HG03432 (cell line): ENCODE measurements around the gene RNF222.
"Not testable (repeated sequence)": the region's sequence is repeated elsewhere in the genome, so short reads cannot be mapped to it uniquely, and the experiment has no call there.

Experiments
- ATAC-seq: cut with Tn5 transposase; IDR thresholded peaks from one replicate; pipeline ENCODE4 v1.9.1; 2021; ENCODE audit warnings: mild to moderate bottlenecking, moderate library complexity; ENCODE audit not compliant: unreplicated experiment

The RNF222 gene

DNA sequence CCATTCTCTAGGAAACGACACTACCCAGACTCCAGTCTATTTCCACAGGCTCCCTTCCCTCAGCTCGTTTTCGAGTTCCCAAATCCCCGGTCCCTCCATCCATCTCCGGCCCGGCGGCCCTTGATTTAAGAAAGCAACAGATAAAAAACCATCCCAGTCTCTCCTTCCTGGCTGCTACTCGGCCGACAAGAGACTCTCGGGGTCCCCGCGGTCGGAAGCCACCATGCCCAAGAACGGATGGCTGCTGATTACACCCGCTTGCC, 14.8 kb downstream of the RNF222 start:
- ATAC-seq = peak; percentile 1

DNA sequence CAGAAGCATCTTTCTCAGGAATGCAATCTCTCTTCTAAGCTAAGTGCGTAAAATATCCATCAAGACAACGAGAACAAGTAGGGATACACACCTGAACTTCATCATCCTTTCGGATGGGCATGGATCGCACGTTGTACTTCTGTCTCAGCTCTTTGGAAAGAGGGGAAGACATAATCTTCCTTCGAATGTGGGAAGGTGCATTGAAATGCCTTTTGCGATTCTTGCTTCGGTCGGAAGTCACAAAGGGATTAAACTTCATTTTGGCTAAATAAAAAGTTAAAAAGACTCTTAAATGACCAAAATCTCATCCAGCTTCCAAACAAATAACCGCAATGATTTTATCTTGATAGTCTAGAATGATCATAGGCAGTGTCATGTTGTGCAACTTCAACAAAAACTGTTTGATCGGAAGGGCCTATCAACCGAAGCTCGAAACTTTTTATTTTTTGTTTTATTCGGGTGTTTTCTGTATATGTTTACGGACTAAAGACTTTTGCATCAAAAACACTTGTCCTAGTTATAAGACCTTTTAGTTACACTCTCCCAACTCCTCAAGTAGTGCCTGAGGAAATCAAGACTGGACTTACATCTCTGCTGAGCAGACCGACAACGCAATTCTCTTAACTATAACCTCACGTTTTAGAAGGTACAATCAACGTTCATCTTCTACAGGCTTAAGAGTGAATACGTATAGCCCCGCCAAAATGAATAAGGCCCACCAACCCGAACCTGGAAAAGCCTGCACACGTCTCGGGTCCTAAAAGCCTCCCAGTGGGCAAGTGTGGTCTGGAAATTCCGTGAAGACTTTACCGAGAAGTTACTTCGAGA, 15.4 kb downstream of the RNF222 start:
- no peak for ATAC-seq

DNA sequence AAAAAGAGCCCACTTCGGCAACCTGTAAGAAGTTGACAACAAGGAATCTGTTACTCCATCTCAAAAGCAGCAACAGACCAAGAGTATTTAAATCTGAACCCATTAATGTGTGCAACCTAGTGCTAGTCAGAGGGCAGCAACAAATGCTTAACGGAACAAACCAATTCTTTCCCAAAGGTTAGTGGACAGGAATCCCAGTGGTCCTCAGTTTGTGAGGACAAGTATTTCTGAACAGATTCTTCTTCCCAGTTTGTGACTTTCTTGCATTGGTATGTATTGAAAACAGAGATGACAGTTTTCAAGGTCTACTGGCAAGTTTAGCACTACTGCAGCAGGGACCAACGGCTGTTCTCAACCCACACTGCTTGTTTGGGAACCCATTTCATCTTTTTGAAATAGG, 17.6 kb downstream of the RNF222 start:
- no peak for ATAC-seq

DNA sequence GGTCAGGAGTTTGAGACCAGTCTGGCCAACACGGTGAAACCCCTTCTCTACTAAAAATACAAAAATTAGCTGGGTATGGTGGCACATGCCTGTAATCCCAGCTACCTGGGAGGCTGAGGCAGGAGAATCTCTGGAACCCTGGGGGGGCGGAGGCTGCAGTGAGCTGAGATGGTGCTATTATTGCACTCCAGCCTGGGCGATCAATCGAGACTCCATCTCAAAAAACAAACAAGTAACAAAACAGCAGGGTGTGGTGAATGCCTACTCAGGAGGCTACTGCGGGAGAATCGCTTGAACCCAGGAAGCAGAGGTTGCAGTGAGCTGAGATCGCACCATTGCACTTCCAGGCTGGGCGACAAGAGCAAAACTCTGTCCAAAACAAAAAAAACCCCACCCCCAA, 19.5 kb downstream of the RNF222 start:
- not testable (repeated sequence) for ATAC-seq

GRCh38 chr17:8377422-8377821, 20.2 kb downstream of the RNF222 start:
- no peak for ATAC-seq

DNA sequence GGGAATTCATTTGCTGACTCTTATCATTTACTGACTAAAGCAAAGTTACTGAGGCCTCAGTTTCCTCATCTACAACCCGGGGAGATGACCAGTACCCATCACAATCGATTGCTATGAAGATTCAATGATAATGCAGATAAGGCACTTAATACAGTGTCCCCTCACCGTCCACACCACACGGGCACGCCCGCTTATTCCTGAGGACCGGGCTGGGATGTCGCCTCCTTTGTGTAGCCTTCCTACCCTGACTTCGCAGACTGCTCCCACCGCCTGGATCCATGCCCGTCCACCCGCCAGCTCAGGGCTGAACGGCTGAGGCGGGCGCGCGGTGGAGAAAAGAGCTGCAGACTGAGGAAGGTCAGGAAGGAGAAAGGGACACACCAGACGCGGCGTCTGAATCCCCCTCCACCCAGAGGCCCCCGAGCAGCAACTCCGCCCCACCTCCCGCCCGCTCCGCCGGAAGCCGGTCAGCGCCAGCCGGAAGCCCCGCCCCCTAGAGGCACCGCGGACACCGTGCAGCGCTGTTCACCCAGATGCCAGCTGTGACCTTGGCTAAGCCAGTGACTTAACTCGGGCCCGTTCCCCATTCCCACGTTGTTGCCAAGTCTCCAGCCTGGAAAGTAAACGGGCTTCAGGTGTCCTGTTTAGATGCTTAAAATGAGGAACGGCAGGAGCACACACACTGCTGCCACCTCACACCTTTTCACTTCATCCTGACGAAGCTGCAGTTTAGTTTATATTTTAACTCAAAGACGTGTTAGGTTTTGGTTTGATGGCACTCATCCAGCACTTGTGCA, 21.2 kb downstream of the RNF222 start, which contains the start of gene KRABD2:
KRABD2 (minus strand) TSS at position 434 of the 797 bp plus-strand sequence.
- peak; percentile 95 for ATAC-seq

GRCh38 chr17:8375738-8376259, 21.8 kb downstream of the RNF222 start:
- no peak for ATAC-seq

- not testable (repeated sequence) for ATAC-seq
Measured at GRCh38 chr17:8373856-8374255, 23.8 kb downstream of the RNF222 start.

GRCh38 chr17:8372422-8372821, 25.2 kb downstream of the RNF222 start:
- no peak for ATAC-seq

DNA sequence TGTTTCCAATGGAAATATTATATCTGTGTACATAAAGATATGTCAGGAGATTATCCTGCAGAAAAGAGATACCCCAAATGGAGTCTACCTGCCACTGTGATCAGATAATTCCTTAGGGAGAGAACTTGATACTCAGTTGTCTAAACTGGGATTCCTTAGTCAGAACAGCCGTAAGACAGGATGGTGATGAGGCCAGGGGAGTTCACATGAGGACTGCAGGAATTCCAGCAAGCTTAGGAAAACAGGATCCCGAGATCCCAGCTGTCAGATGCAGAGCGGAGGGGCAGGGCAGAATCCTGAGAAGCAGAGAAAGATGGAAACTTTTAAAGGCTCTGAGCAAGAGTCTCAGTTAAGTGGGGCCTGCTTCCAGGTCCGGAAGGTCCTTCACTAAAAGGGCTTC, 25.8 kb downstream of the RNF222 start:
- ATAC-seq = no peak

DNA sequence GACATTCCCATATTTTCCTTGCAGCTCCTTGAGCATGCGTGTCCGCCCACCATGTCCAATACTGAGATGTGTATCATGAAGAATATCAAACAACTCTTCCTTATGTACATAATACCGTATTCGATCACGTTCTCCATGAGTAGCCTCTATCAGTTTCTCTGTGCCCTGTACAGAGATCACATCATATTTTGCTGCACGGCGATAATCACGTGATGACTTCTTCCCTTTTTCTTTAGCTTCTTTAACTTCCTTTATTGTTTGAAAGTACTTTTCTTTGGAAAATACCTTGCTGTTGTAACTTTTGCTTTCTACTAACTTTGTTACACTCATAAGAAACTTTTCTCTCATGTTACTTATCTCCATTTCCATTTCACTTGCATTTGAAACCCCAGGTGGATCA, 27.7 kb downstream of the RNF222 start:
- ATAC-seq = no peak

GRCh38 chr17:8368193-8368592, 29.4 kb downstream of the RNF222 start:
- no peak for ATAC-seq

DNA sequence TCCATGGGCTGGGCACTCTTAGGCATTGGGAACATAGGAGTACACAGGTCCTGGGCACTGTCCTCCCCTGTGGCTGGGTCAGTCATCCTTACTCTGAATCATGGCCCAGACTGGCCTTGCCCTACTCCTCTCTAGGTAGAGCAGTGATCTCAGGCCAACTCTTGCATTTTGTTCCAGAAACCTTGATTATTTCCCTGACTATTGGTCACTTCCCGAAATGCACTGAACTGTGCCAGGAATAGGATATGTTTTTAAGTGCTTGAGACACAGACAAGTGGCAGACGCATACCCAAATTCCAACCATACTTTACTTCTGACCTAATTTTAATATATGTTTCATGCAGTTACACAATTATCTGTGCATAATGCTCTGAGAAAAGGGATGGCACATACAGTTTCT, 31.4 kb downstream of the RNF222 start:
- no peak for ATAC-seq

DNA sequence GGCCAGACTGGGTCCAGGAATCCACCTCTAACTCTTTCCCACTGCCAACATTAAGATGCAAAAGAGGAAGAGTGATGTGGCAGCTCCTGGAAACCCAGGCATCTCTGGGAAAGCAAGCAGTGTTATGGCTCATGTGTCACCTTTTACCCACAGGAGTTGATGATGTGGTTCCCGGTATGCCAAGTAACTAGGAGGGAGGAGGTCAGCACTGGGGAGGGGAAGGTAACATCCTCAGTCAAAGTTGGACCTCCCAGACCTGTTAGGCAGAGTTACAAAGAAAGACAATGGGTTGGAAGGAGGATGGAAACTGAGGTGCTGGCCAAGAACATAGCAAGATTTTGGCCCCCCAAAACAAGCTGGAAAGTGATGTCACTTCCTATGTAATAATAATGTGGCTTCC, 32.5 kb downstream of the RNF222 start:
- no peak for ATAC-seq

DNA sequence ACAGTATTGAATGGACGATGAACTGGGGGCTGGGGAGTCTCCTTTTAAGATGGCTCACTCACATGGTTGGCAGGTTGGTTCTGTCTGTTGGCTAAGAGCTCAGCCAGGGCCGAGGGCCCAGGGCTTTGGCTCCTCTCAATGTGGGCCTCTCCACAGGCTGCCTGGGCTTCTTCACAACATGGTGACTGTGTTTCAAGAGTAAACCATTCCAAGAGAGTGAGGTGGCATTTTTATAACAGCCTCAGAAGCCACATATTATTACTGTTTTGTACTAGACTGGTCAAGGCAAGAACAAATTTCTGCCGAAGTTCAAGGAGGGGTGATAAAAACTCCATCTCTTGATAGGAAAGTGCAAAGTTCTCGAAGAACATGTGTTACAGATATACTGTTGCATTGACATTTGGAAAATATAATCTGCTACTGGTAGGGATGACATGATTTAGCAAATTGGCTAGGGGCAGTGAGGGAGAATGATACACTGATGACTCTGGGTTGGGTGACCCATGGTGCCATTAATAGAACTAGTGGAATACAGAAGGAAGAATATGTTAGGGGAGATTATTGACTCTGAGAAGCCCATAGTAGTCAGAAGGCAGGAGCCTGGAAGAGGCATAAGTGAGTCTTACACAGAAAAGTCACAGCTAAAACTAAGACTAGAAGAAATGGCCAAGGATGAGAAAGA, 34.8 kb downstream of the RNF222 start:
- no peak for ATAC-seq

- ATAC-seq = no peak
Measured at GRCh38 chr17:8360751-8361150, 36.9 kb downstream of the RNF222 start.

GRCh38 chr17:8360260-8360659, 37.4 kb downstream of the RNF222 start:
- no peak for ATAC-seq

DNA sequence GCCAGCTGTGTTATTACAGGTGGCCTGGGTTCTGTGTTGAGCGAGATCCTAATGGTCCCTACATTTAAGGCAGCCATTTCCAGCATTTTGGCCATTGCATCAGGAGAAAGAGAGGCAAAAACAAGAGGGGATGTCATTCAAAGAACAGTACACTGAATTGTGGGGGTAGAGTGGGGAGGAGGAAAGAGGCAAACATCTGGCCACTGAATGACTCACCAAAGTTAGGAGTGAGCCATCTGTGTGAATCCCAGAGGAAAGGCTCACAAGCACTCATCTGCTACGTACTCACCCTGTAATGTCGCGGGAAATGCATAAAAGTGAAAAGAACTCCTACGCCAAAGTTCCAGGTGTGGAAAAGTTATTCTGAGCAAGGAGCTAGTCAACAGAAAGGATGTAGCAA, 37.9 kb downstream of the RNF222 start:
- ATAC-seq = no peak

GRCh38 chr17:8357910-8358309, 39.7 kb downstream of the RNF222 start:
- no peak for ATAC-seq

DNA sequence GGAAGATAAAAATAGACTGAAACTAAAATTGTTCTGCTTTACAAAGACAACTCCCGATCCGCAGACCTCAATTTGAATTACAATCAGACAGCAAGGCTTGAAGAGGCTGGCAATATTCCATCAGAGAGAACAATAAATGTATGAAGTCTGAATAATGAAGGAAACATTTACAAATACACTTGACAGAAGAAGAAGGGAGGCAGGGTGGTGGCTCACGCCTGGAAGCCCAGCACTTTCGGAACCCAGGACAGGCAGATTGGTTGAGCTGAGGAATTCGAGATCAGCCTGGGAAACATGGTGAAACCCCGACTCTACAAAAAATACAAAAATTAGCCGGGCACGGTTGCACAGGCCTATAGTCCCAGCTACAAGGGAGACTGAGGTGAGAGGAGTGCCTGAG, 43.4 kb downstream of the RNF222 start:
- ATAC-seq = no peak

GRCh38 chr17:8353736-8354135, 43.9 kb downstream of the RNF222 start:
- no peak for ATAC-seq

- no peak for ATAC-seq
Measured at GRCh38 chr17:8350339-8350738, 47.3 kb downstream of the RNF222 start.
